NCI-H774 (cell line): ENCODE measurements around the gene SLC36A4.
"Not testable (repeated sequence)": the region's sequence is repeated elsewhere in the genome, so short reads cannot be mapped to it uniquely, and the experiment has no call there.

Experiments used
- DNase-seq: peaks from one replicate; lab custom pipeline; 2025; lab: John Stamatoyannopoulos, UW

SLC36A4 gene

GRCh38 chr11:93194673-93195291 lies 3.0 kb downstream of the SLC36A4 start:
- no peak for DNase-seq

- DNase-seq, result no peak
Measured at GRCh38 chr11:93193731-93194130, 4.1 kb downstream of the SLC36A4 start.

GRCh38 chr11:93192163-93192562 lies 5.6 kb downstream of the SLC36A4 start:
- DNase-seq, result no peak

- no peak for DNase-seq
Measured at GRCh38 chr11:93189462-93189861, 8.3 kb downstream of the SLC36A4 start.

GRCh38 chr11:93188726-93189125 lies 9.1 kb downstream of the SLC36A4 start:
- no peak for DNase-seq

GRCh38 chr11:93187290-93187689 lies 10.5 kb downstream of the SLC36A4 start:
- no peak for DNase-seq

- DNase-seq, result not testable (repeated sequence)
Measured at GRCh38 chr11:93177891-93178290, 19.9 kb downstream of the SLC36A4 start.

GRCh38 chr11:93169950-93170561 lies 27.7 kb downstream of the SLC36A4 start:
- no peak for DNase-seq

- DNase-seq, result no peak
Measured at GRCh38 chr11:93169143-93169542, 28.6 kb downstream of the SLC36A4 start.

GRCh38 chr11:93166862-93167261 lies 30.9 kb downstream of the SLC36A4 start:
- no peak for DNase-seq

- no peak for DNase-seq
Measured at GRCh38 chr11:93166194-93166593, 31.6 kb downstream of the SLC36A4 start.

- no peak for DNase-seq
Measured at GRCh38 chr11:93160808-93161207, 37.0 kb downstream of the SLC36A4 start.

- DNase-seq, result no peak
Measured at GRCh38 chr11:93160156-93160555, 37.6 kb downstream of the SLC36A4 start.

- DNase-seq, result no peak
Measured at GRCh38 chr11:93159721-93160120, 38.1 kb downstream of the SLC36A4 start.

- DNase-seq, result no peak
Measured at GRCh38 chr11:93155738-93156137, 42.1 kb downstream of the SLC36A4 start.

- DNase-seq, result no peak
Measured at GRCh38 chr11:93145390-93145915, 52.3 kb downstream of the SLC36A4 start.

- DNase-seq, result no peak
Measured at GRCh38 chr11:93143800-93144199, 54.0 kb downstream of the SLC36A4 start.

GRCh38 chr11:93143186-93143585 lies 54.6 kb downstream of the SLC36A4 start:
- DNase-seq, result no peak

GRCh38 chr11:93133488-93134109 lies 64.2 kb downstream of the SLC36A4 start:
- no peak for DNase-seq

GRCh38 chr11:93132836-93133235 lies 65.0 kb downstream of the SLC36A4 start:
- no peak for DNase-seq

- DNase-seq, result peak; percentile 61
Measured at GRCh38 chr11:93131709-93132108, 66.1 kb downstream of the SLC36A4 start.

GRCh38 chr11:93128574-93128973 lies 69.2 kb downstream of the SLC36A4 start:
- no peak for DNase-seq

- DNase-seq, result no peak
Measured at GRCh38 chr11:93123351-93123898, 74.4 kb downstream of the SLC36A4 start.
